HFF-Myc (cell line): ENCODE data around the gene RAB5IF.
A peak's percentile ranks its signal among the peaks of the same experiment; 100 is the strongest.
"Not testable (repeated sequence)": the region's sequence is repeated elsewhere in the genome, so short reads cannot be mapped to it uniquely, and the experiment has no call there.

Experiments used
- DNase-seq: peaks from one replicate; pipeline ENCODE4 v3.0.0-alpha.2; 2011; ENCODE audit warnings: low read depth; ENCODE audit errors: extremely low read depth
- H3K4me3 ChIP-seq: replicated peaks from 2 replicates; pipeline ENCODE4 v1.5.1; 2011; ENCODE audit warnings: low read depth, mild to moderate bottlenecking, control low read depth, low read length
- TF ChIP-seq, protein P1 (sequence below): IDR thresholded peaks from 2 replicates; pipeline ENCODE4 v1.5.1; 2012; ENCODE audit warnings: mild to moderate bottlenecking, low read depth, low read length, control low read depth; ENCODE audit errors: missing control alignments

The RAB5IF gene

DNA sequence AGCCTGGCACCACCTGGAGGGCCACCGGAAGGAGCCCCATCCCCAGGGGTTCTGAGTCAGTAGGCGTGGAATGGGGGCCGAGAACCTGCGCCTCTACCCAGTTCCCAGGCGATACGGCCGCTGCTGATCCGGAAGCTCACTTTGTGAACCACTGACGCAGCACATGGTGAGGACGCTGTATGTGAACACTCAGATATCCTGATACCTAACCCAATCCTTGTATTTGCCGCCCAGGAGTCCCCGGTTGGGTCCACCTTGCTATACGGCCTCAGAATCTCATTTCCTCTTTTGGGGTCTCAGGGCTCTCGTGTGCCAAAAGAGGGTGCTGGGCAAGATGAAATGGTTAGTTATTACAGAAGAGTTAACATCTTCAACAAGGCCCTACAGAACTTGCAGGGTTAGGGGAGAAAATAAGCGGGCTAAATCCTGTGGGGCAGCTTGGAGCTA lies 604 bp upstream of the RAB5IF start:
- TF ChIP-seq, protein P1, sequence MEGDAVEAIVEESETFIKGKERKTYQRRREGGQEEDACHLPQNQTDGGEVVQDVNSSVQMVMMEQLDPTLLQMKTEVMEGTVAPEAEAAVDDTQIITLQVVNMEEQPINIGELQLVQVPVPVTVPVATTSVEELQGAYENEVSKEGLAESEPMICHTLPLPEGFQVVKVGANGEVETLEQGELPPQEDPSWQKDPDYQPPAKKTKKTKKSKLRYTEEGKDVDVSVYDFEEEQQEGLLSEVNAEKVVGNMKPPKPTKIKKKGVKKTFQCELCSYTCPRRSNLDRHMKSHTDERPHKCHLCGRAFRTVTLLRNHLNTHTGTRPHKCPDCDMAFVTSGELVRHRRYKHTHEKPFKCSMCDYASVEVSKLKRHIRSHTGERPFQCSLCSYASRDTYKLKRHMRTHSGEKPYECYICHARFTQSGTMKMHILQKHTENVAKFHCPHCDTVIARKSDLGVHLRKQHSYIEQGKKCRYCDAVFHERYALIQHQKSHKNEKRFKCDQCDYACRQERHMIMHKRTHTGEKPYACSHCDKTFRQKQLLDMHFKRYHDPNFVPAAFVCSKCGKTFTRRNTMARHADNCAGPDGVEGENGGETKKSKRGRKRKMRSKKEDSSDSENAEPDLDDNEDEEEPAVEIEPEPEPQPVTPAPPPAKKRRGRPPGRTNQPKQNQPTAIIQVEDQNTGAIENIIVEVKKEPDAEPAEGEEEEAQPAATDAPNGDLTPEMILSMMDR: no peak
- H3K4me3 ChIP-seq: peak overlapping the region; percentile 97
- no peak for DNase-seq

DNA sequence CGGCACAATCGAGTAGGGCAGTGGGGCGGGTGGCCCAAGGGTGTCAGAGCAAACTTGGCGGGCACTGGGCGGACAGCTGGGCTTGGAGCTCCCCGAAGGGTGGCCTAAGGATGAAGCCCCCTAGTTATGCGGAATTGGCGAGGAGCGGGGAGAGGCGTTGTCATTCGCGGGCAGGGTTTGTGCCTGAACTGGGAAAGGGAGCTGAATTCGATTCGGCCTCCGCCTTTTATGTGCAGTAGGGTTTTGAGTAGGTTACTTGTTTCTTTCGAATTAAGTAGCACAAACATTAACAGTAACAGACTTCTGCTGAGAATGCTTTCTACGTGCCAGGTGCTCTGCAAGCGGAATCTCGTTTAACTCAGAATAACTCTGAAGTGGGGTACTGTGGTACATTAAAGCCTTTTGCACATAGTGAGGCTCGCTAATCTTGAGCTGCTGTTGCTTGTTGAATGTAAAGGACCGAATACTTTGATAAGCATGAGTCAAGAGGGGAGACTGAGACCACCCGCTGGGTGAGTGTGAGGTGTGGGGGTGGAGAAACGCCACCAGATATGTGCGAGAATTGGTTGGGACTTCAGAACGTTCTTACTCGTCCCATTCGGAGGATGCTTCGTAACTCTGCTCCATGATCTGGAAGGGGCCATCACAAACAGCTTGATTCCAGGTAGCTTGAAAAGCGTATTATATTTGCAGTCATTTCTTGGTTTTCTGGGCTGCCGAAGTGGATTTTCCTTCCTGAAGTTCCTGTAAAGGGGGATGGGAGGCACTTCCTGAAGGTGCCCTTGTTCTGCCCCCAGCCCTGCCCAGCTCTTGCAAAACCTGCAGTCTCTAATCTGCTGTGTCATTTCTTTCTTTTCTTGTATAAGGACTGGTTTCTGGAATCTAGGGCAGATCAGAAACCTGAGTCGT lies 833 bp downstream of the RAB5IF start:
- TF ChIP-seq, protein P1: no peak
- H3K4me3 ChIP-seq: peak overlapping the region; percentile 97
- no peak for DNase-seq

DNA sequence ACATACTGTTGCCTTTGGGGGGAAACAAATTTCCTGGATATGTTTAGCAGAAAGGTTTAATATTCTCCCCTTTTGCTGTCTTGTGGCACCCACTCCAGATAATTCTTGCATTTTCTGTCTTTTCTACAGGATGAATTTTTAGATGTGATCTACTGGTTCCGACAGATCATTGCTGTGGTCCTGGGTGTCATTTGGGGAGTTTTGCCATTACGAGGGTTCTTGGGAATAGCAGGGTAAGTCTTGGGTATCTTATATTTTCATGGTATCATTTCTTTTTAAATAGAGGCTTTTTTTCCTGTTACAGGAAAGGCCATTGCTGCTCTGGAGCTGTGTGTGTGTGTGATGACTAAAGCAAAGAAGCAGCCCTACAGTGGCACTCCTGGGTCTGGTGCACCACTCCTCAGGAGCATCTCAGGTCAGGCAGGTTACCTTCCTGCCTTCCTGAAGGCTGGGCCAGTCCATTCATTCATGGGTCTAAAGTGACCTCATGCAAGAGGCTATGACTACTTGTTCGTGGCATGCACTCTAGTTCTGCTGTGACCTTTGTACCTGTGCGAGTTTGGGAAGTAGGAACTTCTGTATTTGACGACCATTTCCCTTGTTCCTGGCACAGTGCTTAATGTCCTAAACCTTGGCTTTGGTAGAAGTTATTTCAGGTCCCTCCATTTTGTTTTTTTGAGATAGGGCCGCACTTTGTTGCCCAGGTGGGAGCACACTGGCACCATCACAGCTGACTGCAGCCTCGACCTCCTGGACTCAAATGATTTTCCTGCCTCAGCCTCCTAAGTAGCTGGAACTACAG lies 2.2 kb downstream of the RAB5IF start:
- H3K4me3 ChIP-seq: peak overlapping the region; percentile 97; the same call in 1 of the 2 replicates
- TF ChIP-seq, protein P1: no peak
- no peak for DNase-seq

DNA sequence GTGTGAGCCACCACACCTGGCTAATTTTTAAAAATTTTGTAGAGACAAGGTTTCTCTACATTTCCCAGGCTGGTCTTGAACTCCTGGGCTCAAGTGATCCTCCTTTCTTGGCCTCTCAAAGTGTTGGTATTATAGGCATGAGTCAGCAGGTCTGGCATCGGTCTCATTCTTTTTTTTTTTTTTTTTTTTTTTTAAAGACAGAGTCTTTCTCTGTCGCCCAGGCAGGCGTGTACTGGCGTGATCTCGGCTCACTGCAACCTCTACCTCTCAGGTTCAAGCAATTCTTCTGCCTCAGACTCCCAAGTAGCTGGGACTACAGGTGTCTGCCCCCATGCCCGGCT lies 2.8 kb downstream of the RAB5IF start:
- not testable (repeated sequence) for H3K4me3 ChIP-seq, DNase-seq

DNA sequence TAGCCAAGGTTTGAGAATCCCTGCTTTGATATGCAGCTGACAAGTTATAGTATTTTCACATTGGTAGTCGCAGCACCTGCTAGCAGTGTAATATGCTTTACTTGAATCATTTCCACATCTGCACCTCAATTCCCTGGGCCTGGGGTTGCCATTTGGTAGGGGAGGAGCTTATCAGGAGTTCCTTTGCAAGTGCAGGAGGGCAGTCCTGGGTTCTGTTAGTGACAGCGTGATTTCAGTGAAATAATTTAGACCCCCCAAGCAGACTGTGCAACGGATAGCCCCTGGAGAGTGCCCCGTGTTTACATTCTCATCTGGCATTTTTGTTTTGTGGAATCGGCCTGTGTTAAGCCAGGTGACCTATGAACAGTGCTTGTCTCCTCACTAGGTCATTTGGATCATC lies 6.0 kb downstream of the RAB5IF start:
- TF ChIP-seq, protein P1: no peak
- DNase-seq: no peak
- H3K4me3 ChIP-seq: no peak overlapping the region

DNA sequence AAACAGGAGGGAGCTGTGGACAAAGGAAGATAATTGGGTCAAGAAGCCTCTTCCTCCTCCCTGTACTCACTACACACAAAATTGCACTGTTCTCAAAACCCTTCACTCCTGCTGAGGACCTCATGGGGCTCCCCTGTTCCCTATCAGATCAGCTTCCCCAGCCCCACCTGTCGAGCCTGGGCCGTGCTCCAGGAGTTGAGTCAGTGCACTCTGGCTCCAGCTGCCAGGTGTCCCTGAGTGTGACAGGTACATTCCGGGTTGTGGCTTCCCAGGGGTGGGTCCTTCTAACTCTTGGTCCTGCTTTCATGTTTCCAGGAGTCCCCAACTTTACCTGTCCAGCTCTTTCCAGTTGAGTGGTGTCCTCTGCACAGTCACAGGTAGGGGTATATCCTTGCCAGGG lies 8.4 kb downstream of the RAB5IF start:
- TF ChIP-seq, protein P1: no peak
- no peak overlapping the region for H3K4me3 ChIP-seq
- no peak for DNase-seq
